GM04504 (cell line): ENCODE measurements around the gene MAMDC4.
"Not testable (repeated sequence)": the region's sequence is repeated elsewhere in the genome, so short reads cannot be mapped to it uniquely, and the experiment has no call there.

Experiments
- DNase-seq: peaks from one replicate; pipeline ENCODE4 v3.0.0-alpha.2; 2012; ENCODE audit warnings: low read depth

The MAMDC4 gene

DNA sequence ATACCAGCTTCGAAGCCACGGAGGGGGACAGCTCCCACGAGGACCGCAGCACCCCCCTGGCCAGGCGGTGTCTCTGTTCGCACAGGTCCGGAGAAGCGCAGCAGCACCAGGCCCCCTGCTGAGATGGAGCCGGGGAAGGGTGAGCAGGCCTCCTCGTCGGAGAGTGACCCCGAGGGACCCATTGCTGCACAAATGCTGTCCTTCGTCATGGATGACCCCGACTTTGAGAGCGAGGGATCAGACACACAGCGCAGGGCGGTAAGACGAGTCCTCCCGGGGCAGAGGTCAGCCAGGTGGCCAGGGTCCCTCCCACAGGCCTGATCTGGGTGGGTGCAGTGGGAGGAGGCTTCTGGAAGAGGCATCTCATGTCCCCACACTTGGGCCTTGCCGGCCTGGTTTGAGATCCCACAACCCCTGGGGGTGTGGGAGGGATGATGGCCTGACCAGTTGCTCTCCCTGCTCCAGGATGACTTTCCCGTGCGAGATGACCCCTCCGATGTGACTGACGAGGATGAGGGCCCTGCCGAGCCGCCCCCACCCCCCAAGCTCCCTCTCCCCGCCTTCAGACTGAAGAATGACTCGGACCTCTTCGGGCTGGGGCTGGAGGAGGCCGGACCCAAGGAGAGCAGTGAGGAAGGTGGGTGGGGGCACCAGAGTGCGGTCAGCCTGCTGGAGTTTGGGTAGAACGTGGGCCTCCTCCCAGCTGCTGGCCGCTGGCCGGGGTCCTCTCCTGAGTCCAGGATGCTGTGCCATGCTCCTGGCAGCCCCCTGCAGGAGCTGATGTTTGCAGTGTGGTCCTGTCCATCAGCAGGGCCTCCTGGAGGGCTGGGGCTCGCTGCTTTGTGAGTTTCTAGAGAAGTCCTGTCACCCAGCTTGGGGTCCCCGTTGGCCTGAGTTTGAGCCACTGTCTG is 12.7 kb upstream of the MAMDC4 start:
- DNase-seq: no peak

DNA sequence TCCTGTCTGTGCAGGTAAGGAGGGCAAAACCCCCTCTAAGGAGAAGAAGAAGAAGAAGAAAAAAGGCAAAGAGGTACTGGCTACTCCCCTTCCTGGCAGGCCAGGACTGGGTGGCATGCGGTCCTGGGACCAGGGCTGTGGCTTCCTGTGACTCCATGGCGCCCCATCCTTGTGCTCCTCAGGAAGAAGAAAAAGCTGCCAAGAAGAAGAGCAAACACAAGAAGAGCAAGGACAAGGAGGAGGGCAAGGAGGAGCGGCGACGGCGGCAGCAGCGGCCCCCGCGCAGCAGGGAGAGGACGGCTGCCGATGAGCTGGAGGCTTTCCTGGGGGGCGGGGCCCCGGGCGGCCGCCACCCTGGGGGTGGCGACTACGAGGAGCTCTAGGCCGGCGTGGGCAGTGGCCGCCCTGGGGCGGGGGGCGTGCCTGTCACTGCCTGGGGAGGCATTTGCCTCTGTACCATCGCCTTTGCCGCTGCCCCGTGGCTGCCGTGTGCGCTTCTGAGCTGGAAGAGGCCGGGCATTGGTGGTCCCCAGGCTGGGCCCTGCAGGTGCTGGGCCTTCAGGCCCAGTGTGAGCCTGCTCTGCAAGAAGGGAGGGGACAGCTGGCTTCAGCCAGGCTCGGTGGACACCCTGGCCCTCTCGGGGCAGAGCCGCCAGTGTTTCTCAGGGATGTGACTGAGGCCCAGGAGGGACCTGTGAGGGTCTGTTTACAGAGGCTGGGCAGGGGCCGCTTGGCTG is 11.8 kb upstream of the MAMDC4 start:
- DNase-seq: no peak

DNA sequence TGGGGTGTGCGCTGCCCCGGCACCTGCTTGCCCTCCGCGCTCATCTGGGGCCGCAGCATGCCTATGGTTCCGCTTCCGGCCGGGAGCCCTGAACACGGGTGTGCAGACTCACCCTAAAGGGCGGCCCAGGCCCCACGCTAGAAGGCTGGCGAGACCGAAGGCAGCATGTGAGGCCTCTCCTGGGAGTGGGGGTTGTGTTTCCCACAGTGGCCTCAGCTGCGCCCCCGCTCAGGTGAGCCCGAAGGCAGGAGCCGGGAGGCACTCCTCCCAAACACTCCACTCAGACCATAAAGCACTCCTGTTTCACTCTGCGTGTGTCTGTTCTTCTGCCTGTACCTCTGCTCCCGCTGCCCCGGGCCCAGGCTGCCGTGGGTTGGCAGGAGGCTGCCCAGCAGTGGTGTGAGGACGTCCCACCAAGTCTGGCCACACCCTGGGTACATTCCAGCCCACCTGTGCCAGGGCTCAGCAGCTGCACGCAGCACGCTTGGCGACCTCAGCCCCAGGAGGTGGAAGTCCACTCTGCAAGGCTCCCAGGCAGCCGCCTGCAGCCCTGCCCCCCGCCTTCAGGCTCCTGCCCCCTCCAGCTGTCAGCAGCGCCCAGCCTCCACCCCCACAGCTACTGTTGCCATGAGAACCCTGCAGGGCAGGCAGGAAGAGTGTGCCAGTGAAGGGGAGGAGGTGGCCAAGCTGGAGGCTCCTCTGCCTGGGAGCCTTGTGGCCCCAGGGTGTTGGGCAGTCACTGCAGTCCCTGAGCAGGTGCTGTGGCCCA is 11.1 kb upstream of the MAMDC4 start:
- DNase-seq: no peak

DNA sequence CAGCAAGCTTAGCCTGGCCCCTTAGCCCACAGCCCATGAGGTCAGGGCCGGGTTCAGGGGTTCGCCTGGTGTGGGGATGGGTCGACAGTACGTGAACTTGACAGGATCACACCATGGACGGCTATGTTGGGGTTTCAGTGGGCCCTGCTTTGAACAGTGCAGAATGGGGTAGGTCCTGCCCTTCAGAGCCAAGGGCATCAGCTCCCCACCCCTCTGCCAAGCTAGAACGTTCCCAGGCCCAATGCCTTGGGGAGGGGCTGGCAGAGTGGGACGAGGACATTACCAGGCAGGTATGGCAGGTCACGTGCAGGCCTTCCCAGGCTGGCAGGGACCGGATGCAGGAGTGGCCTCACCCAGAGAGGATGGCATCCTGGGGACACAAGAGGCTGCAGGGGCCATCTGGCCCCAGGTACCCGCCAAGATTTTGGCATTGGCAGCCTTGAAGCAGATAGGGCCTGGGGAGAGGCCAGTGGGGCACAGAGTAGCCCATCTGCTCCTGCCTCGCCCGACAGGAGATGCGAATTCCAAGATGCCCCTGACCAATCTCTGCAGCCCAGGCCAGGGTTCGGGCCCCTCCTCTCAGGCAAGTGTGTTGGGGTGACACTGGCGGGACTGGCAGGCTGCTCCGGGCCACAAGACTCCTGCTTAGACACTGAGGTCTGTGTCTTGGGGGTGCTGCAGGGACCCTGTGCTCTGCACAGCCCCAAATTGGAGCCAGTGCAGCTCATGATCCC is 10.3 kb upstream of the MAMDC4 start:
- DNase-seq: not testable (repeated sequence)

DNA sequence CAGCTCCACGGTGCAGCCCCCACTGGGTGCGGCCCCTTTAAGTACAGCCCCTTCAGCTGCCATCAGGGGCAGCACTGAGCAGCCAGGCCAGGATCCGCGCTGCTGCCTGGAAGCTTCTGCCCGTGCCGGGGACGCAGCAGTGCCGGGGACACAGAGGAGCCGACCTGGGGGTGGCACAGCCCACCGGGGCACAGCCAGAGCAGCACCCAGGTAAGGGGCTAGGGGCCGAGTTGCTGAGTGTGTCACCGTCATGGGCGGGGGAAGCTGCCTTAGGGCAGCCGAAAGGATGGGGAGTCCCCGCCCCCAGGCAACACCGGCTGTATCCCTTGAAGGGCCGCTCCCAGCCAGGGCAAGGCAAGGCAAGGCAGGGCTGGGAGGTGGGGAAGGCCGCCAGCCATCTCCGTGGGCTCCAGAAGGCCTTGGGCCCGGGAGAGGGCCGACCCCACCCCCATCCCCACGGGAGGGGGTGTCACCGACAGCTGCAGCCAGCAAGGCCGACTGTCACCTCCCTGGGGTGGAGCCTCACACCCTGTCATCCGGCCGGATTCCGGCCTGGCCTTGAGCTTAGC is 9.7 kb upstream of the MAMDC4 start, which contains the start of gene AJM1:
AJM1 (plus strand) TSS at position 99 of the 569 bp plus-strand sequence. CDS start 1,937 bp downstream, outside the sequence.
- DNase-seq: peak; percentile 36

DNA sequence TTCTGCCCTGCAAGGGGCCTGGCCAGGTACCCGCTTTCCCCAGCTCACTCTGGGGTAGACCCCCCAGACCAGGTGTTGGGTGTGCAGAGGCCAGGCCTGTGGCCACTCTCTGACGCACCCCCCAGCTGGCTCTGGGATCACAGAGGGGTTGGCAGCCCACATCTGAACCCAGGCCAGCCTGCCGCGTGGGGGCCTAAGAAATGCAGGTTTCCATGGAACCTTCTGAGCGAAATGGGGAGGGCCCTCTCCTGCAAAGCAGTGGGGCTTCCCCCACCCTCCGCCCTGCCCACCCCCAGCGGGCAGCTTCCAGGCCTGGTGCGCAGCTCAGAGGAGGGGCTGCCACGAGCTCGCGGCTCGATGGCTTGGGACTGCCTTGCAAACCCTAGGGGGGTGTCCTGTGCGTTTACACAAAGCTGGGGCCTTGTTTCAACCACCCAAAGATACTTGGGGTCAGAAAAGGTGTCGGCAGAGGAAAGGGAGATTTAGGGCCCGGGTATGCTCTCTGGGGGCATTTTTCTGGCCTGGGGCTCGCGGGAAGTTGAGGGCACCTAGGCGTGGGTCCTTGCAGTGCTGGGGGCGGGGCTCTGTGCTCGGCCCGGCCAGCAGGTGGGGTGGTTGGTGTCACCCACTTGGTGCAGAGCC is 8.9 kb upstream of the MAMDC4 start:
- not testable (repeated sequence) for DNase-seq

DNA sequence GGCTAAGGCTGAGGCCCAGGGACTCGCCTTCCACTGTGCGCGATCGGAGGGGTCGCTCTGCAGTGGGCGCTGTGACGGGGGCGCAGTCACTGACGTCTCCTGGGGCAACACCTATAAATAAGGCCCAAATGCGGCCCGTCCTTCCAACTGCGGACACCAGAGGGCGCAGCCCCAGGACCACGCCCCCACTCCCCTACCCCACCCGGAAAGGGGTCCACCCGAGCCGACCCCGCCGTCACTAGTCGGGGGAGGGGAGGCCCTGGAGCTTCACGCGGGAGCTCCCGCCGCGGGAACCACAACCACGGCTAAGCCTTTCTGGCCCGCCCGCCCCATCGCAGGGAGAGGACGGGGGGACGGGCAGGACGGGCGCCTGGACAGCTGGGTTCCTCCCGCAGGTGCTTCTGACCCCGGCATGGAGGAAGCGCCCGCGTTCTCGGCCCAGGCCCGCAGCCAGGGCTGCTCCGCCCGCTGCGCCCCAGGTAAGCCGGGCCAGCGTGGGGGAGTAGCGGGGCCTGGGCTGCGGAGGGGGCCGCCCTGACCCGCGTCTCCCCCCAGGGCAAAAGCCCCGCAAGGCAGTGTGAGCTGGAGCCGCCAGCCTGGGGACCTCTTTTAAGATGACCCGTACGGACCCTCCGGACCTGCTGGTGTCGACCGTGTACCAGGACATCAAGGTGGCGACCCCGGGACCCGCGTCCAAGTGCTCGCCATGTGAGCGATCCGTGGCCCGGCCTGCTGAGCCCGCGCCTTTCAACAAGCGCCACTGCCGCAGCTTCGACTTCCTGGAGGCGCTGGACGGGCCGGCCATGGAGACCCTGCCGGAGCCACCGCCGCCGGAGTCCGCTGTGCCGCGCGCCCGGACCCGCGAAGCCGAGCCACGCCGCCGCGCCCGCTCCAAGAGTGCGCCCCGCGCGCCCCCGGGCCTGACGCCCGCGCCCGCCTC is 8.1 kb upstream of the MAMDC4 start:
- DNase-seq: not testable (repeated sequence)

DNA sequence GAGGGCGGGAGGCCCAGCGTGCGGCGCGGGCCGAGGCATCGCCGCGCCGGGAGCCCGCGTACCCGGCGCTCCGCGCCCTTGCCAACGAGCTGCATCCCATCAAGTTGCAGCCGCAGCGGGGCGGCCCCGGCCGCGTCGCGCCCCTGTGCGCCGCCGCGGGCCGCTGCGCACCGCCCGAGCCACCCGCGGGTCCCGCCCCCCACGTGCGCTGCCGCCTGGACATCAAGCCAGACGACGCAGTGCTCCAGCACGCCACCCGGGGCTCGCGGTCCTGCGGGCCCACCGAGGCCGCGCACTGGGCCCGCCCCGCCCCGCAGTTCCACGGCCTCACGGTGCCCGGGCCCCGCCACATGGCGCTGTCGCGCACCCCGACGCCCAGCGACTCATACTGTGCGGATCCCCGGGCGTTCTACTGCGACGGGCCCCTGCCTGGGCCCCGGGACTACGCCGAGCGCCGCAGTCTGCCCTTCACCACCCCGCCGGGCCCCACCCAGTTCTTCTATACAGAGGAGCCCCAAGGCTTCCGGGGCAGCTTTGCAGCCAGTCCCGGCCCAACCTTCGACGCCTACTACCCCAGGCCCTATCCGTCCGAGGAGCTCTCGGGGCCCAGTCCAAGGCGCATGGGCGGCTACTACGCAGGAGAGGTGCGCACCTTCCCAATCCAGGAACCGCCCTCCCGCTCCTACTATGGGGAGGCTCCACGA is 7.2 kb upstream of the MAMDC4 start:
- DNase-seq: no peak

DNA sequence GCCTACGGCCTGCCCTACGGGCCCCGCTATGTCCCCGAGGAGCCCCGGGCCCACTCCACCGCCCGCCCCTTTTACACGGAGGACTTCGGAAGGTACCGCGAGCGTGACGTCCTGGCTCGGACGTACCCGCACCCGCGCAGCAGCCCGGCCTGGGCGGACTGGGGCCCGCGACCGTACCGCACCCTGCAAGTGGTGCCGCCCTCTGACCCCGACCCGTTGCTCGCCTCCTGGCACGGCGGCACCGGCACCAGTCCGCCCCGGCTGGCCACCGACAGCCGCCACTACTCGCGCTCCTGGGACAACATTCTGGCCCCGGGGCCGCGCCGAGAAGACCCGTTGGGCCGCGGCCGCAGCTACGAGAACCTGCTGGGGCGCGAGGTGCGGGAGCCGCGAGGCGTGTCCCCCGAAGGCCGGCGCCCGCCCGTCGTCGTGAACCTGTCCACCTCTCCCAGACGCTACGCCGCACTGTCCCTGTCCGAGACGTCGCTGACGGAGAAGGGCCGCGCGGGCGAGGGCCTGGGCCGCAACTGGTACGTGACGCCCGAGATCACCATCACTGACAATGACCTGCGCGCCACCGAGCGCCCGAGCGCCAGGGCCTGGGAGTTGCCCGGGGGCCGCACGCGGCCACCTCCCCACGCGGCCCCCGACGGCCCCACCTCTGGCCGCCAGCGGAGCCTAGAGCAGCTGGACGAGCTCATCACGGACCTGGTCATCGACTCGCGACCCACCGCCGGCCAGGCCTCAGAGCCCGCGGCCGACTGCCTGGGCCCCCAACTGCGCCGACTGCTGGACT is 6.5 kb upstream of the MAMDC4 start:
- DNase-seq: no peak

DNA sequence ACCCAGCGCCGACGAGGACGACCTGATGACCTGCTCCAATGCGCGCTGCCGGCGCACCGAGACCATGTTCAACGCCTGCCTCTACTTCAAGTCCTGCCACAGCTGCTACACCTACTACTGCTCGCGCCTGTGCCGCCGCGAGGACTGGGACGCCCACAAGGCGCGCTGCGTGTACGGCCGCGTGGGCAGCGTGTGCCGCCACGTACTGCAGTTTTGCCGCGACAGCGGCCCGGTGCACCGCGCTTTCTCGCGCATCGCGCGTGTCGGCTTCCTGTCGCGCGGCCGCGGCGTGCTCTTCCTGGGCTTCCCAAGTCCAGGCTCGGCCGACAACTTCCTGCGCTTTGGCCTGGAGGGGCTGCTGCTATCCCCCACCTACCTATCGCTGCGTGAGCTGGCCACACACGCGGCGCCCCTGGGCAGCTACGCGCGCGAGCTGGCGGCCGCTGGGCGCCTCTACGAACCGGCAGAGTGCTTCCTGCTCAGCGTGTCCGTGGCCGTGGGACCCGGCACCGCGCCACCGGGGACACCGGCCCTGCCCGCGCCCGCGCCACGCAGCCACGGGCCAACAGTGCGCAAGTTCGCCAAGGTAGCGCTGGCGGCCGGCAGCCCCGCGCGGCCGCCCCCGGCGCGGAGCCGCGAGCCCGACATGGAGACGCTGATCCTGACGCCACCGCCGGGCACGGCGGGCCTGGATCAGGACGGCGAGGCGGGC is 5.6 kb upstream of the MAMDC4 start:
- DNase-seq: no peak

DNA sequence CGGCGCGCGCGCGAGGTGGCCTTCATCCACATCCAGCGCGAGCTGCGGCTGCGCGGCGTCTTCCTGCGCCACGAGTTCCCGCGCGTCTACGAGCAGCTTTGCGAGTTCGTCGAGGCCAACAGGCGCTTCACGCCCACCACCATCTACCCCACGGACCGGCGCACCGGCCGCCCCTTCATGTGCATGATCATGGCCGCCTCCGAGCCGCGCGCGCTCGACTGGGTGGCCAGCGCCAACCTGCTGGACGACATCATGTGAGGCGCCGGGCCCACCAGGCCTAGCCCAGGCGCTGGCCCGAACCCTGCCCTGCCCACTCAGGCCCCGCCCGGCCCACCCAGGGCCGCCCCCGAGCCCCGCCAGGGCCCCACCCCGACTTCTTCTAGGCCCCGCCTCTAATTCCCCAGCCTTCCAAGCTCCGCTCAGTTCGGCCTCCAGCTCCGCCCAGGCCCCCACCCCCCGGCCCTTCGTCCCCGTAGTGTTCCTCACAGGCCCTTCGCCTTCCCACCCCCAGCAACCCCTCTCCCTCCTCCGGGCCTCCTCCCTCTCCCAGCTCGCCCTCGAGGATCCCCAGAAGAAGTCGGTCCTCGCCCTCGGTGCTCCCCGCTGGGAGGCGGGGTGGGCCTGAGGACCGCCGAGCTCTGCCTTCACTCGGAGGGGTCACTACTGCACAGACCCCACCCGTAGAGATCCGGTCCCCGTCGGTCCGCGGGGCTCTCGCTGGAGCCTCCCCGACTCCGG is 4.9 kb upstream of the MAMDC4 start:
- DNase-seq: no peak

DNA sequence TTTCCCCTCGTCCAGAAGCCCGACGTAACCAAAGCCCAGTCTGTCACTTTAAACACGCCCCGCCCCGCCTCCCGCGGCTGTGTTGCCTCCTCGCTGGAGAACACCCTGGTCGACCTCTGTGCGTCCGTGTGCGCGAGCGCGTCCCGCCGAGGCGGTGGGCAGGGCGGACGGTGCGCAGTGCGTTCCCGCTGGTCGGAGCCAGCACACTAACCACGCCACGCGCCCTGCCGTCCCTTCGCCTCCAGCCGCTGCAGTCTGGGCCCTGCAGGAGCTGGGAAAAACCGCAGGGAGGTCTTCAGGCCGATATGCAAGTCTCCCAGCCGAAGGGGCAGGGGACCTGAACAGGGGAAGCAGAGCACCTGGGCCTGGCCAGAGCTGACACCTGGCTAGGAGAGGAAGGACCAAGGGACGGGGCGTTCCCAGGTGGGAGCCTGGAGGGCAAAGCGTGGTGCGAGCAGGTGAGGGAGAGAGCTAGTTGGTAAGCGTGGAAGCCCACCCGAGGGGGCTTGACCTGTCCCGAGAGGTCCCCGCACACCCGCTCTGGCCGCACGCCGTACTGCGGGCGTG is 4.2 kb upstream of the MAMDC4 start:
- DNase-seq: peak; percentile 60

DNA sequence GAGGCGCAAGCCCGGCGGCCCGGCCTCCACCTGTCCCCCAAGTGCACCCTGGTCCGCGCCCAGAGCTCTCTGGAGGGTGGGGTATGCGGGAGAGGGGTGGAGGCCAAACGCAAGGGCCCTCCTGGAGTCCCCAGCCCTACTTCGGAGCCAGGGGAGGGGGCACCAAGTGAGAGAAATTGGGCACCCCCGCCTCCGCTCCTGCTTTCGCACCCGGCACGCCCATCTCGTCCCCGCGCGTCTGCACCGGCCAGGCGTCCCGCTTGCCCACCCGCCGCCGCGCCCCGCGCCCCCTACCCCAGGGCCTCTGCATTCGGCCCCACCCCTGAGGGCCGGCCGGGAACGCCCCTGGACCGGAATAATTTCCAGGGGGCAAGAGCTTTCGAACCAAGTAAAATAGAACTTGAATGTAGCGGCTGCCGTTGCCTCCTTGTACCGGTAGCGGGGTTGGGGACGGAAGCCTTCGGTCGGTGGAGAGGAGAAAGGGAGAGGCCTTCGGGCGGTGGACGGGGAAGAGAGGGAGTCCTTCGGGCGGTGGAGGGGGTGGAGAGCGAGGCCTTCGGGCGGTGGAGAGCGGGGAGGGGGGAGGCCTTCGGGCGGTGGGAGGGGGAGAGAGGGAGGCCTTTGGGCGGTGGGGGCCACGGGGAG is 3.6 kb upstream of the MAMDC4 start:
- no peak for DNase-seq

DNA sequence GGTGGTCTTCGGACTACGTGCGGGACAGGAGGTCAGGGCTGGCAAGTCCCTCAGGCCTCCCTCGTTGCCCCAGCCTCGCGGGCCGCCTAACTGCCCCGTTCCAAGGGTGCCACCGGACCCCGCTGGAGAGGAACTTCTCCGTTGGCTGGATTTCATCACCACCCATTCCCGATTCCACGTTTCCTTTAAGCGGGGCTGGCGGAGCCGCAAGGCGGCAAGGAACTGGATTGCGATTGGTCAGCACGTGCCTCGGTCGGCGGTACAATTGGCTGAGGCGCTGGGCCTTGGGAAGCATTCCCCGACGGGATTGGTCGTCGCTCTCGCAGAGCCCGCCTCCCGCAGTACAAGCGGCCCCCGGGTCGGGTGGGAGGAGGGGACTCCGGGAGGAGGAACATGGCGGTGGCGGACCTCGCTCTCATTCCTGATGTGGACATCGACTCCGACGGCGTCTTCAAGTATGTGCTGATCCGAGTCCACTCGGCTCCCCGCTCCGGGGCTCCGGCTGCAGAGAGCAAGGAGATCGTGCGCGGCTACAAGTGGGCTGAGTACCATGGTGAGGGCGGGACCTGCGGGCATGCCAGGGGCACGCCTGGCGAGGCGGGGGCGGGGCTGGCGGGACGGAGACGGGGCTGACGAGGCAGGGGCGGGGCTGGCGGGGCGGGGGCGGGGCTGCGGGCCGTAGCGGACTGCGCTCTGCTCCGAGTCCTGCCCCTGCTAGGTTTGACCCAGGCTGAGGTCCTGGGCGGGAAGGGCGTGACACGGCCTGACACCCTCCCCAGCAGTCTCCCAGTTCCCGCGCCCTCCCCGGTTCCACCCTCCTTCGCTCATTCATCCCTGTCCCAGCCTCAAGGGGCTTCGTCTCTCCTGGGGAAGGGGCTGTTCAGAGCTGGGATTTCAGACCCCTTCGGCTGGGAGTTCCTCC is 2.8 kb upstream of the MAMDC4 start, which contains the start of gene PHPT1:
PHPT1 (plus strand) TSS at position 372 of the 922 bp plus-strand sequence; CDS start at position 394, 22 bp downstream.
- DNase-seq: peak; percentile 97
